Measurements from ENCODE around the gene PITPNC1.
A peak's percentile ranks its signal among the peaks of the same experiment; 100 is the strongest.

The PITPNC1 gene

DNA sequence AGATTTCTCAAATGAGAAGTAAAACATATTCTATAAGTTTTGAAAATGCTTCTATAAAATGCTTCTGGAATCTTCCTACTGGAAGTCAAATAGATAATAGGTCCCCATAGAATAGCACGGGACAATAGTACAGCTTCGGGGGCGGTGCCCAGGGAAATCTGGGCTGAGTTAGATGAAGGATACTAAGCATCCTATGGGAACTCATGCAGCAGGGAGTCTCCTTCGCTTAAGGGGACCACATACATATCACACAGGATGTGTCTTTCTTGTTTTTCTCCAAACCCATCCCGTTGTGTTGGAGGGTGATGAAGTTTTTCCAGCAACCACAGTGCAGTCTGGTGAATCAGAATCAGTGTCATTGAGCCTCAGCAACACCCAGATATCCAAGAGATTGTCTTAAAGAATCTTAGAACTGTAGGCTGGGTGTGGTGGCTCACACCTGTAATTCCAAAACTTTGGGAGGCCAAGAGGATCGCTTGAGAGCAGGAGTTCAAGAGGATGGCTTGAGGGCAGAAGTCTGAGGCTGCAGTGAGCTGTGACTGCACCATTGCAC lies 84.2 kb downstream of the PITPNC1 start:
- no peak overlapping the region for H3K4me2 ChIP-seq
- no peaks in the 10 kb centered on the region for H4K20me1 ChIP-seq (ENCODE audit: insufficient read depth)
- no peak overlapping the region for H3K9ac ChIP-seq
- no peaks in the 10 kb centered on the region for H3K27me3 ChIP-seq (ENCODE audit: insufficient read depth, low read depth)
- H3K36me3 ChIP-seq (ENCODE audit: insufficient read depth) = no peaks in the 10 kb centered on the region
- H3K27ac ChIP-seq = no peak overlapping the region
- no peak for TF ChIP-seq CTCF (conservative IDR thresholded peaks at IDR 0.05; ENCODE audit: low read depth, low read length)
- H3K4me1 ChIP-seq (ENCODE audit: low read depth, poor library complexity, severe bottlenecking) = peaks cover 2% of the 10 kb centered on the region
- no peak overlapping the region for H3K4me3 ChIP-seq (IDR thresholded peaks at IDR 0.05; ENCODE audit: insufficient read depth, low read depth, low read length)
- H2AFZ ChIP-seq (ENCODE audit: low read depth) = no peak overlapping the region
- peaks cover 28% of the 10 kb centered on the region; the same call in 1 of the 2 replicates for H3K79me2 ChIP-seq (ENCODE audit: insufficient read depth, low read depth)

DNA sequence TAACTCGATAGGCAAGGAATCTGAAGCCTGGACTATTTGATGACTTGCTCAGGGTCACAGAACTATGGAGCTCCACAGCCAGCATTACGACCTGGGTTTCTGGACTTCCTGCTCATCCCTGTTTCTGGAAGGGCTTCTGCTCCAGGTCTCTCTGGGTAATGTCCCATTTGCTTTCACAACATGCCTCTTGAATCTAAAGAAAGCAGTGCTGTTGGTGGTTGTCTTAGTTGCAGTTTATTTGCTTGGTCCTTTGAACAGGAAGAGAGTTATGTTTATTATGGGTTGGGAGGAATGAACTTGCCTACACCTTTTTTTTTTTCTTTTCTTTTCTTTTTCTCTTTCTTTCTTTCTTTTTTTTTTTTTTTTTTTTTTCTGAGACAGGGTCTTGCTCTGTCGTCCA lies 84.8 kb downstream of the PITPNC1 start:
- Histone ChIP-seq H3K79me2 (ENCODE audit: insufficient read depth, low read depth) (peaks cover 24% of the 10 kb centered on the region; the same call in 1 of the 2 replicates), H3K36me3 (ENCODE audit: insufficient read depth) (no peaks in the 10 kb centered on the region), H3K27me3 (ENCODE audit: insufficient read depth, low read depth) (no peaks in the 10 kb centered on the region), H4K20me1 (ENCODE audit: insufficient read depth) (no peaks in the 10 kb centered on the region), H3K4me1 (ENCODE audit: low read depth, poor library complexity, severe bottlenecking) (peaks cover 8% of the 10 kb centered on the region), H3K4me3 (IDR thresholded peaks at IDR 0.05; ENCODE audit: insufficient read depth, low read depth, low read length) (no peak overlapping the region), H3K9ac (no peak overlapping the region), H2AFZ (ENCODE audit: low read depth) (no peak overlapping the region), H3K4me2 (no peak overlapping the region), H3K27ac (no peak overlapping the region)
- TF ChIP-seq CTCF (conservative IDR thresholded peaks at IDR 0.05; ENCODE audit: low read depth, low read length) = no peak

DNA sequence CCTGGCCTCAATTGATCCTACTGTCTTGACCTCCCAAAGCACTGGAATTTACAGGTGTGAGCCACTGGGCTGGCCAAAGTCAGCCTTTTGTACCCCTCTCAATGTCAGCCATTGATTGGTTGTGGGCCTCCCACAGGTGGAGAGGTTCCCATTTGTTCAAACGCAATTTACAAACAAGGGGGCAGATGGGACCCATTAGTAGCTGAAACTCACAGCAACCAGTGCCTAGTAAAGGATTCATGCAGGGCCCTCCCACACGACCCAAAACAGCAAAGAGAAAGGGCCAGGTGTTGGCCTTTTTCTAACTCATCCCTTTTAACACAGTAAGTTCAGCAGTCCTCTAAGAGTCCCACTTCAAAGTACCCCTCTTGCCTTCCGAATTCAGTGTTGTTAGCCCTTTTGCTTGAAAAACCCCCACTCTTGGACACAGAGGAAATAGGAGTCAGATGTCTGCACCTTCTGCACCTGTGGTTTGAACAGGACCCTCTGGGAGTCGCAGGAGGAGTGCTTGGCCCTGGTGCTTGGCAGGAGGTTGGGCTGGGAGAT lies 89.2 kb downstream of the PITPNC1 start:
- TF ChIP-seq CTCF (conservative IDR thresholded peaks at IDR 0.05; ENCODE audit: low read depth, low read length) = no peak
- Histone ChIP-seq H3K4me2 (no peak overlapping the region), H3K4me3 (IDR thresholded peaks at IDR 0.05; ENCODE audit: insufficient read depth, low read depth, low read length) (no peak overlapping the region), H4K20me1 (ENCODE audit: insufficient read depth) (no peaks in the 10 kb centered on the region), H3K36me3 (ENCODE audit: insufficient read depth) (no peaks in the 10 kb centered on the region), H3K9ac (no peak overlapping the region), H2AFZ (ENCODE audit: low read depth) (no peak overlapping the region), H3K79me2 (ENCODE audit: insufficient read depth, low read depth) (peaks cover 25% of the 10 kb centered on the region; the same call in 1 of the 2 replicates), H3K27ac (no peak overlapping the region), H3K27me3 (ENCODE audit: insufficient read depth, low read depth) (no peaks in the 10 kb centered on the region), H3K4me1 (ENCODE audit: low read depth, poor library complexity, severe bottlenecking) (peaks cover 19% of the 10 kb centered on the region)

DNA sequence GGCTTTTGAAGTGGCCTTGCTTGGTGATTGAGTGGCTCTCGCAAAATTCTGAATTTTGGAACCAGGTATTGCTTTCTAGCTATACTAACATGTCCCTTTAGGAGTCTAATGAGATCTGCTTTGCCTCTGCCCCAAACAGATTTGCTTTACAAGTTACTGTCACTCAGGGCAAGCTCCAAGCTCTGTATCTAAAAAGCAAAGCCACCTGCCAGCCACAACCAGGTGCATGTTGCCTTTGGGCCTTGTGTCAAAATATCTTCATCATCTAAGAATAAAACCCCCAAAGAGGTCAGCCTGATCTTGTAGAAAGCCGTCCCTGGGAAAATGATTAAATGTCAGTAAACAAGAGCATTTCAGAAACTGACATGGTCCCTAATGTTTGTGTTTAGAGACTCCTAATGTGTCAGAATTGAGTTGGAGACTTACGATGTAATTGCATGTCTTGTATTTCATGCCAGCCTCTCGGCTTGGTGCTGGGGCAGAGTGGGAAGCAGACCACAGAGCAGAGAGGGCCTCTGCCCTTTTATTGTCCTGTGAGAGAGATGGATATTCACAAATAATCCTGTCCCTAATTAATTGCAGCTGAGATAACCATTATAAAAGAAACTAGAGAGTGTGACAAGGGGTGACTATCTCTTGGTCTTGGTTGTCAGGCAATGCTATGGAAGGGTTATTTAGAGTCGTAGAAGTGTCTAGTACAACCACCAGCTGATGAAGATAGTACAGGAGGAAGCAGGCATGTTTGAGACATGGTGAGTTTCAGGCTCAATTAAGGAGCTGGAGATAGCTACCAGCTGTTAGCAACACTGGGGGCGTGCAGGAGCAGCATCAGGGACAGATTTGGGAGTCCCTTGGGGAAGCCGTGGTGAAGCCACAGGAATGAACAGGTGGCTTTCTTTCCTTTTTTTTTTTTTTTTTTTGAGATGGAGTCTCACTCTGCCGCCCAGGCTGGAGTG lies 90.7 kb downstream of the PITPNC1 start:
- no peaks in the 10 kb centered on the region for H3K36me3 ChIP-seq (ENCODE audit: insufficient read depth)
- peak overlapping the region; percentile 1; the same call in 1 of the 2 replicates for H3K27ac ChIP-seq
- H3K4me1 ChIP-seq (ENCODE audit: low read depth, poor library complexity, severe bottlenecking) = peaks cover 19% of the 10 kb centered on the region
- H3K27me3 ChIP-seq (ENCODE audit: insufficient read depth, low read depth) = no peaks in the 10 kb centered on the region
- H3K79me2 ChIP-seq (ENCODE audit: insufficient read depth, low read depth) = peaks cover 21% of the 10 kb centered on the region; the same call in 1 of the 2 replicates
- TF ChIP-seq CTCF (conservative IDR thresholded peaks at IDR 0.05; ENCODE audit: low read depth, low read length) = no peak
- H4K20me1 ChIP-seq (ENCODE audit: insufficient read depth) = no peaks in the 10 kb centered on the region
- no peak overlapping the region for H3K4me3 ChIP-seq (IDR thresholded peaks at IDR 0.05; ENCODE audit: insufficient read depth, low read depth, low read length)
- no peak overlapping the region for H3K9ac ChIP-seq
- H2AFZ ChIP-seq (ENCODE audit: low read depth) = no peak overlapping the region
- H3K4me2 ChIP-seq = no peak overlapping the region
